RKO (cell line): ENCODE results near the gene TM4SF20.

ENCODE experiments used
- DNase-seq: peaks from one replicate; pipeline ENCODE4 v3.0.0-alpha.2; 2016; ENCODE audit warnings: low spot score

The TM4SF20 gene

DNA sequence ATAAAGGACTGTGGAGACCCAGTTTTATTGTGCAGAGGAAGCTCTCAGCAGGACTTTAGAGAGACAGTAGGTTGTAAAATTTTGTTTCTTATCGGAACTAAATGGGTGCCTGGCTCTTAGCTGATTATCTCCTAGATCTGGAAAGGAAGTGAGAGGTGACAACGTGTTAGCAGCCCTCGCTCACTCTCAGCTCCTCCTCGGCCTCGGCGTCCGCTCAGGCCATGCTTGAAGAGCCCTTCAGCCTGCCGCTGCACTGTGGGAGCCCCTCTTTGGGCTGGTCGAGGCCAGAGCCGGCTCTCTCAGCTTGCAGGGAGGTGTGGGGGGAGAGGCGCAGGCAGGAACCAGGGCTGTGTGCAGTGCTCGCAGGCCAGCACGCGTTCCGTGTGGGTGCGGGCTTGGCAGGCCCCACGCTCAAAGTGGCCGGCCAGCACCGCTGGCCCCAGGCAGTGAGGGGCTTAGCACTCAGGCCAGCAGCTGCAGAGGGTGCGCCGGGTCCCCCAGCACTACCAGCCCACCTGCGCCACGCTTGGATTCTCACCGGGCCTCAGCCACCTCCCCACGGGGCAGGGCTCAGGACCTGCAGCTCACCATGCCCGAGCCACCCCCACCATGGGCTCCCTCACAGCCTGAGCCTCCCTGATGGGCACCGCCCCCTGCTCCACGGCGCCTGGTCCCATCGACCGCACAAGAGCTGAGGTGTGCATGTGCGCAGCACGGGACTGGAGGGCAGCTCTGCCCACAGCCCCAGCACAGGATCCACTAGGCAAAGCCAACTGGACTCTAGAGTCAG, 58.6 kb downstream of the TM4SF20 start:
- DNase-seq: no peak

DNA sequence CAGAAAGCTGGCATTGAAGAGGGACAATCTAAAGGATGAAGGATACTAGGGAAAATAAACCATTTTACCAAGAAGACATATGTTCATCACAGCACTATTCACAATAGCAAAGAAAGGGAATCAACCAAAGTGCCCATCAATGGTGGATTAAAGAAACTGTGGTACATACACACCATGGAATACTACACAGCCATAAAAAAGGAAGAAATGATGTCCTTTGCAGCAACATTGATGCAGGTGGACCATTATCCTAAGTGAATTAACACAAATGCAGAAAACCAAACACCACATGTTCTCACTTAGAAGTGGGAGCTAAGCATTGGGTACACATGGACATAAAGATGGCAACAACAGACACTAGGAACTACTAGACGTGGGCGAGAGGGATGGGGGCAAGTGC, 61.3 kb downstream of the TM4SF20 start:
- no peak for DNase-seq

DNA sequence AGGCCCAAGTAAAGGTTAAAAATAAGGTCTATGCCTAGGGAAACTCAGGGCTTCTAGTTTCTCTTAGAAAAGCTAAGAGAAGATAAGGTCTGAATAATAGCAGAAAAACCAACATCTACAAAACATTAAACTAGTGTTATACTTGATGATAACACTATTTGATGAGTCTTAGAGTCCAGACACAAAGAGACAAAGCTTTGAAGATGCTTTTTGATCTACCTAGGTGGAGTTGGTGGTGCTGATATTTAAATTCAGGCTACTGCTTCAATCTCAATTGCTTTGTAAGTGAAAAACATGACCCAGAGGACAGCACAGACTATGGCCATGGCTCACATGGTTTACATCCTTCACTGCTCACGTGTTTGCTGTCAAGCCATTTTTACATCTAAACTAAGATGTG, 65.8 kb downstream of the TM4SF20 start:
- no peak for DNase-seq

DNA sequence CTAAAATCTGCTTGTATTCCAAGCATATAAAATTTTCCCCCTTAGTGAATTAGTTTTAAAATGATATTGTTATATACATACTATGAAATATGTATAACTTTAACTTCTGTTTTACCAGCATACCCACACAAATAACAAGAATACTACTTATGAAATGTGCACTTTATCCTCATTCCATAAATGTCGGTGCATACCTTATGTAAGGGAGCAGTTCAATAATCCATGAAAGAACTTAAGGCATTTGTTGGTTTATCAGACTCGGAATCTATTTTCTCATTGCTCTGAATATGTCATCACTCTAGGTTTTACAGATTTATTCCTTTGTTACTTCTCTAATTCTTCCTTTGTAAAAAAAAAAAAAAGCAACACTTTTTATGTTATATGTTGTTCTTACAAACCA, 66.5 kb downstream of the TM4SF20 start:
- no peak for DNase-seq
